BE2C (cell line): ENCODE measurements around the gene TULP4.

Experiments used
- DNase-seq: peaks from one replicate; pipeline ENCODE4 v3.0.0-alpha.2; 2020
- H3K27me3 ChIP-seq: fragments of 250-450 bp; sonication (Bioruptor Pico); 2 replicates; pipeline ENCODE4 v1.5.1; 2020; ENCODE audit warnings: mild to moderate bottlenecking
- H3K36me3 ChIP-seq: fragments of 250-450 bp; sonication (Bioruptor Pico); 2 replicates; pipeline ENCODE4 v1.5.1; 2020; ENCODE audit warnings: mild to moderate bottlenecking
- H3K4me1 ChIP-seq: fragments of 250-450 bp; sonication (Bioruptor Pico); 2 replicates; pipeline ENCODE4 v1.5.1; 2020
- H3K4me3 ChIP-seq: 2 replicates; pipeline ENCODE4 v1.5.1; 2011; ENCODE audit warnings: low read depth, low read length
- H3K9me3 ChIP-seq: fragments of 250-450 bp; sonication (Bioruptor Pico); 2 replicates; pipeline ENCODE4 v1.5.1; 2020
- TF ChIP-seq, protein P1 (sequence below): IDR thresholded peaks from 2 replicates; pipeline ENCODE4 v1.5.1; 2012; ENCODE audit warnings: mild to moderate bottlenecking, low read depth, low read length

TULP4 gene

GRCh38 chr6:158539881-158540280 lies 227.6 kb downstream of the TULP4 start:
- Histone ChIP-seq H3K27me3 (no peaks in the 10 kb centered on the region), H3K9me3 (no peaks in the 10 kb centered on the region), H3K36me3 (peaks cover 5% of the 10 kb centered on the region; the same call in 1 of the 2 replicates), H3K4me1 (peaks cover 4% of the 10 kb centered on the region; the same call in 1 of the 2 replicates), H3K4me3 (no peak overlapping the region)
- no peak for DNase-seq
- TF ChIP-seq, protein P1, sequence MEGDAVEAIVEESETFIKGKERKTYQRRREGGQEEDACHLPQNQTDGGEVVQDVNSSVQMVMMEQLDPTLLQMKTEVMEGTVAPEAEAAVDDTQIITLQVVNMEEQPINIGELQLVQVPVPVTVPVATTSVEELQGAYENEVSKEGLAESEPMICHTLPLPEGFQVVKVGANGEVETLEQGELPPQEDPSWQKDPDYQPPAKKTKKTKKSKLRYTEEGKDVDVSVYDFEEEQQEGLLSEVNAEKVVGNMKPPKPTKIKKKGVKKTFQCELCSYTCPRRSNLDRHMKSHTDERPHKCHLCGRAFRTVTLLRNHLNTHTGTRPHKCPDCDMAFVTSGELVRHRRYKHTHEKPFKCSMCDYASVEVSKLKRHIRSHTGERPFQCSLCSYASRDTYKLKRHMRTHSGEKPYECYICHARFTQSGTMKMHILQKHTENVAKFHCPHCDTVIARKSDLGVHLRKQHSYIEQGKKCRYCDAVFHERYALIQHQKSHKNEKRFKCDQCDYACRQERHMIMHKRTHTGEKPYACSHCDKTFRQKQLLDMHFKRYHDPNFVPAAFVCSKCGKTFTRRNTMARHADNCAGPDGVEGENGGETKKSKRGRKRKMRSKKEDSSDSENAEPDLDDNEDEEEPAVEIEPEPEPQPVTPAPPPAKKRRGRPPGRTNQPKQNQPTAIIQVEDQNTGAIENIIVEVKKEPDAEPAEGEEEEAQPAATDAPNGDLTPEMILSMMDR = no peak

DNA sequence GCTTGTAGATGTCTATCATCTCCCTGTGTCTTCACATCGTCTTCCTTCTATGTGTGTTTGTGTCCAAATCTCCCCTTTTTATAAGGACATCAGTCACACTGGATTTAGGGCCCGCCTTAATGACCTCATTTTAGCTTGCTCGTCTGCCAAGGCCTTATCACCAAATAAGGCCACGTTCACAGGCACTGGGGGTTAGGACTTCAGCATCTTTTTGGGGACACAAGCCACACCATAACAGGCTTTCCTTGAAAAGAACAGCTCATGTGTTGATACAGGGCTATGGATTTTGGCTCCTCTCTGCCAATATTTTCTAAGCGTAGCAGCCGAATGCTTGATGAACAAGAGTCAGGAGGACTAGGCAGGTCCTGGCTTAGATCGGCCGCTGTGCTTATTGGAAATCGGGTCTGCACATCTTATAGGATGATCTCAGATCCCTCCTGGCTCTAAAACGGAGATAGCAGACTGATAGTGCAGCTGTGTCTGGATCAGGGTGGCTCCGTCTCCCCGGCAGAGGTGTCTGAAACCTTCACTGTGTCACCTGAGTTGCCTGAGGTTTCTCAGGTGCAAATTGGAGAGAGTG lies 231.4 kb downstream of the TULP4 start:
- Histone ChIP-seq H3K4me3 (no peak overlapping the region), H3K9me3 (no peaks in the 10 kb centered on the region), H3K4me1 (no peaks in the 10 kb centered on the region), H3K36me3 (peaks cover 3% of the 10 kb centered on the region; the same call in 1 of the 2 replicates), H3K27me3 (no peaks in the 10 kb centered on the region)
- no peak for DNase-seq
- TF ChIP-seq, protein P1 = no peak

DNA sequence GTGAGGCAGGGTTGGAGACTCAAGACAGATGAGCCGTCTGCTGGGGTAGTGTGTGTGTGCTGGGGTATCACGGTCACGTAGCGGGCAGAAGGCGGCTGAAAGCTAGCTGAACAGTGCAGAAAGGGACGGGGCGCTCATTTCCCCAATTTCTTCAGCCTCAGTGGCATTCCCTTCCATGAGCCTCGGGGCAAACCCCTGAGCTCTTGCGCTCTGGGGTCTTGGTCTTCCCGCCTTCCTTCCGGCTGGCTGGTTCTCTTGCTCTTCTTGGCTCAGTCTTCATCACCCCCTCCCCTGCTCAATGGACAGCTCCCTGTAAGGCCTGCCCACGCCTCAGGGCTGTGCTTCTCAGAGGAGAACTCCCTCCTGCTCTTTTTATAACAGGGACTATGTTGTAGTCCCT lies 232.2 kb downstream of the TULP4 start:
- DNase-seq = no peak
- no peaks in the 10 kb centered on the region for H3K4me1 ChIP-seq
- H3K4me3 ChIP-seq = no peak overlapping the region
- TF ChIP-seq, protein P1 = no peak
- H3K9me3 ChIP-seq = no peaks in the 10 kb centered on the region
- no peaks in the 10 kb centered on the region for H3K27me3 ChIP-seq
- H3K36me3 ChIP-seq = peaks cover under 1% of the 10 kb centered on the region; the same call in 1 of the 2 replicates

DNA sequence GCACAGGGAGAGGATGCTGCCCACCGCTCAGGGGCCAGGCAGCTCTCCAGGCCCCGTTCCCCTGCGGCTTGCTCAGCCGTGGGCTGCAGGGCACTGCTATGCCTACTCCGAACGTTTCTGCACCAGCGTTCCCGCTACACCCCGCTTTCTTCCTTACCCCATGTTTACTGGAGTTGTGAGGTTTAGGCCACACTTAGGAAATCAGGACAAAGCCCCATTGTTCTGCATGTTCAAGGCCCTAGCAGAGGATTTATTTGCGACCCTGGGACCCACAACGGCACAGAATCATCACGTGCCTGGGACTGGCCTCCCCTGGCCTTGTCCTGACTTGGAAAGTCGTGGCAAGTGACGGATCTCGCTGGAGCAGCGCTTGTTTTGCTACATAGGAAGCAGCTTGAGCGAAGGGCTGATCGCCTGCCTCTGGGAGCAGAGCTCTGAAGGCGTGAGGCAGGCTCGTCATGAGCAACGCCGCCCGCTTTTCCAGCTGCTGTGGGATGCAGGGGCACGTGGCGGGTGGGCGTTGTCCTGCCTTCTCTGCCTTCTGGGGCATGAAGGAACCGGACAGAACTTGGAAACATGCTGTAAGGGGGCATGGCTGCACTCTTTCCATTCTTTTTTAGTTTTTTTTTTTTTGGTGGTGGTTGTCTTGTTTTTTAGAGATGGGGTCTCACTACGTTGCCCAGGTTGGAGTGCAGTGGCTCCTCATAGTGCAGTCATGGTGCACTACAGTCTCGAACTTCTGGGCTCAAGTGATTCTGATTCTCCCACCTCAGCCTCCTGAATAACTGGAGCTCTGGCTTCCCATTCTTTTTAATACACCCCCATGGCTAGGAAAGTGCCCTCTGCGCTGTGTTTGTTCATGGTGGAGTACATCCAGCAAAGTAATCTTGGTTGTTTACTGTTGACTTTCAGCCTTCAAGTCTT lies 233.0 kb downstream of the TULP4 start:
- TF ChIP-seq, protein P1 = no peak
- H3K9me3 ChIP-seq = no peaks in the 10 kb centered on the region
- no peaks in the 10 kb centered on the region for H3K36me3 ChIP-seq
- H3K4me1 ChIP-seq = no peaks in the 10 kb centered on the region
- DNase-seq = no peak
- no peak overlapping the region for H3K4me3 ChIP-seq
- no peaks in the 10 kb centered on the region for H3K27me3 ChIP-seq

GRCh38 chr6:158548418-158549161 lies 236.3 kb downstream of the TULP4 start:
- H3K4me1 ChIP-seq = no peaks in the 10 kb centered on the region
- H3K4me3 ChIP-seq = no peak overlapping the region
- no peak for DNase-seq
- TF ChIP-seq, protein P1 = no peak
- H3K9me3 ChIP-seq = no peaks in the 10 kb centered on the region
- no peaks in the 10 kb centered on the region for H3K36me3 ChIP-seq
- no peaks in the 10 kb centered on the region for H3K27me3 ChIP-seq
